HG02884 (cell line): ENCODE results near the gene HADHA.
"Not testable (repeated sequence)": the region's sequence is repeated elsewhere in the genome, so short reads cannot be mapped to it uniquely, and the experiment has no call there.

Experiments used
- ATAC-seq: cut with Tn5 transposase; IDR thresholded peaks from one replicate; pipeline ENCODE4 v1.9.1; 2021; ENCODE audit warnings: mild to moderate bottlenecking, moderate library complexity; ENCODE audit not compliant: unreplicated experiment

Gene HADHA

GRCh38 chr2:26176279-26176615 lies 68.2 kb downstream of the HADHA start:
- ATAC-seq = no peak

DNA sequence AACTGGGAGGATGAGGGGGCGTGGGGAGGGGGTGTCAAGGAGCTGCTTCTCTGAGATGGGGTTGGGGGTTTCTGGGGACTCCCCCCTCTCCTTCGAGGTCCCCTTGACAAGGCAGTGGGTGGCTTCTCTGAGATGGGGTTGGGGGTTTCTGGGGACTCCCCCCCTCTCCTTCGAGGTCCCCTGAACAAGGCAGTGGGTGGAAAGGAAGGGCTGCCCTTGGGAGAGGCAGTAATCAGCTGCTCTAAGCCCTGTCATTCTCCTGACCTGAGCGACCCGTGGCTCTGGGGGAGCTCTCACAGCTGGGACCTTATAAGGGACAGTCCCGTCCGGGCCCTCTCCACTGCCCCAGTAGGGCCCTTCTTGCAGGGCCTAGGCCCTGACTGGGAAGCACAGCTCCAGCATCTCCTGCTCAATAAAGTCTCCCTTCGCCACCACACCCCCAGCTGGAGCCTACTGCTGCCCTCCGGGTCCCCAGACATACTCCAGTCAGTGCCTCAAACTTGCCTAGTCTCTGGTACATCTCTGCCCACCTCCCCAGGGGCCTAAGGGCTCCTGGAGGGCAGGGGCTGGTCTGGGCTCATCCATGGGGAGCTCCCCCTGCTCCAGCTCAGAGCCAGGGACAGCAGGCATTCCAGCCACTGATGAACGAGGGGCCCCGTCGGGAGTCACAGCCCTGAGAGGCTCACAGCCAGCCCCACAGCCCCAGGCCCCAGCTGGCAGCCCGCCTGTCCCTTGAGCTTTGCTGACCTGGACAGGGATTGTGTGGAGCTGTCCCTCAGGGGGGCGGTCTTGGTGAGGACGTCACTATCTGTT lies 68.8 kb downstream of the HADHA start:
- ATAC-seq = no peak

DNA sequence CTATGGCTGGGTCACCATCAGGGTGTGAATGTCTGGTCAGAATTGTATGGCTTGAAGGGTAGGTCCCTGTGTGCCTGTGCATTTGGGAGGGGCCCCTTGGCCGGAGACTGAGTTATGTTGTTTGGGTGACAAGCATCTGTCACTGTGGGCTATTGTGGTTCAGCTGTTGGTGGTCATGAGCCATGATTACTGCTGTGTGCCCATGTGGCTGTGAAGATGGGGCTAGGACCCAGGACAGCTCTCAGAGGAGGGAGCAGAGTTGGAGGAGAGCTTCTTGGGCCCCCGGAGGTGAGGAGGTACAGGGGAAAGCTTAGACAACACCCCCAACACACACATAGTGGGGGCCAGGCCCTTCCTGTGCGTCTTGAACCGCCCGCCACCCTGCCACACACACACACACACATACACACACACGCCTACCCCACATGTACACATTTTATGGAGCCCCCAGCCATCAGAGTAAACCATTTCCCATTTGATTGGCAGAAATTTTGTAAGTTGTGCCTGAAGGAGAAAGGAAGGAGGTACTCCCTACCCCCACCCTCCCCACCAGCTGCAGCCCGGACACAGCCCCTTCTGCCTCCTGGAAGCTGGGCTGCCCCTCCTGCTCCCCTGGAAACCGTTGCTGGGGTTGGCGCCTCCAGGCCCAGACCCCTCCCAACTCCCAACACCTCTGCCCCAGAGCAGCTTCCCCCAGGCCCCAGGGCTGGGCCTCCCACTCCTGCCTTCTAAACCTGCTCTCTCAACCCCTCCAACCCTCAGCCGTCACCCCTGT lies 69.6 kb downstream of the HADHA start:
- ATAC-seq = no peak

DNA sequence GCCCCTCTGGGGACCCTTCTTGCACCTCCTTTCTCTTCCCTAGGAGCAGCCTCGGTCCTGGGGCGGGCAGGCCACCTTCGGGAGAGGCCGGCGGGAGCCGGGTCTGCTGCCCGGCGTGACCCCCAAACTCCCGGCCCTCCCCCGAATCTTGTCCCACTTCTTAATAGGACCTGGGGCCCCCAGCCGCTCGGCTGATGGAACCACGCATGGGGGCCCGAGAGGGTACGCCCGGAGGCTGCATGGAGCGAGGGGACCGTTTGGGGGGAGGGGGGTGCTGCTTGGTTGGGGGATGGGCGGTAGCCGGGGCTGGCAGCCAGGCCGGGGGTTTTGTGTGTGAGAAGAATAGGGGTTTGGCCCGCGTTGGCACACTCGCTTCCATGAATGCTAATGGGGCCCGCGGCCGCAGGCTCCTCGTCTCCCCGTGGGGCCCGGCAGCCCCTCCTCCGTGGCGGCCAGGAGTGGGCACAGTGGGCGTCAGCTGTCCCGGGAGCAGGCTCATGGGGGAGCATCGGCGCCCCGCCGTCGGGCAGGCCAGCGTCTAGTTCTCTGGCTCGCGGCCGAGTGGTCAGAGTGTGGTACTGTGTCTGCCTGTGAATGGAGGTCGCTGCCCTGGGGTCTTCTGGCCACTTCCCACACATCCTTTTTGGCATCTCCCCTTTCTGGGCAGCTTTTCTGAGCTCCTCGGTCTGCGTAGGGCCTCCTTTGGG lies 70.5 kb downstream of the HADHA start:
- no peak for ATAC-seq

GRCh38 chr2:26172871-26173775 lies 71.3 kb downstream of the HADHA start, which contains the start of gene GAREM2:
Gene GAREM2 (plus strand): TSS chr2:26173088. CDS start chr2:26173221, 133 bp downstream.
- no peak for ATAC-seq

- ATAC-seq = no peak
These were observed 72.1 kb downstream of the HADHA start for GRCh38 chr2:26172189-26172870.

- no peak for ATAC-seq
These were observed 73.6 kb downstream of the HADHA start for GRCh38 chr2:26170795-26171194.

DNA sequence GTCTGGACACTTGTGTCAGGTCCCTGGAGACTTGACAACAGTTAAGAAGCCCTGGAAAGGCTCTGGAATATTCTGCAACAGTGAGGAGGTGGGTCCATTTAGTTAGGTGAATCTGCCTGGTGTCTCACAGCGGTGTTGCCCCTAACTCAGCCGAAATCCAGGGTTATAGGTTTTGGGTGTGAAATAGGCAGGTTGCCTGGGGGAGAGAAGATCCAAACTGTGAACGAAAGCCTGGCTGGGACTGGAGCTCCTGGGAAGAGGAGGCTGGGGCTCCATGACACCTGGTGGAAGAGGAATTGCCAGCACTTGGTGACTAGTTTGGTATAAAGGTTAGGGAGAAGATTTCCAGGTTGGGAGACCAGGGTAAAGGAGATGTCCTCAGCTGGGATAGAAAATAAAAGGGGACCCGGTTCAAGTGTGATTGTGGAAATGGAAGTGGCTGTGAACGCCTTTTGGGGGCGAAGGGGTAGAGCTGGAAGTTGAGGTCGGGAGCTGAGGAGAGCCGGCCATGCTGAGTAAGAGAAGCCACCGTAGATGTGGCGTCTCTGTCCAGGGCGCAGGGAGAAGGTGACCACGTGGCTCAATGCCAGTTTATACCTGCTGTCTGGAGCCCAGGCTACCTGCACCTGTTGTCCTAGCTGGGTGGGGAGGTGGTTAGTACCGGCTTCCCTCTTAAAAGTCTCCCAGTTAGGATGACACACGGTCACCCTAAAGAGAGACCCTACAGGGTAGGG lies 74.6 kb downstream of the HADHA start:
- no peak for ATAC-seq

DNA sequence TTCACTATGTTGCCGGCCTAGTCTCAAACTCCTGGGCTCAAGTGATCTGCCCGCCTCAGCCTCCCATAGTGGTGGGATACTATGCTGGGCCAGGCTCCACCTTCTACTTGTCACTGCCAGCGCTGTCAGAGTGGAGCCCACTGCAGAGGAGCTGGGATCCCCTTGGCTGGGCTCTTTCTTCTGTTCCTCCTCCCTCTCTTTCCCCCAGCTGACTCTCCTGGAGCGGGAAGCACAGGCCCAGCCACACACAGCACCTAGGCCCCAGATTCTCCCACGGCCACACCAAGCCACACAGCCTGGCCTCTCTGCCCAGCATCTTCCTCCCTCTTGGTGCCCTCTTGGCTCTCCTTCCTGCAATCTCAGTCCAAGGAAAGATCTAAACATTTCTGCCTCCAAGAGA lies 75.2 kb downstream of the HADHA start:
- no peak for ATAC-seq

- no peak for ATAC-seq
These were observed 75.6 kb downstream of the HADHA start for GRCh38 chr2:26168785-26169184.

GRCh38 chr2:26166541-26166940 lies 77.9 kb downstream of the HADHA start:
- ATAC-seq = not testable (repeated sequence)

- no peak for ATAC-seq
These were observed 79.0 kb downstream of the HADHA start for GRCh38 chr2:26165403-26165802.

DNA sequence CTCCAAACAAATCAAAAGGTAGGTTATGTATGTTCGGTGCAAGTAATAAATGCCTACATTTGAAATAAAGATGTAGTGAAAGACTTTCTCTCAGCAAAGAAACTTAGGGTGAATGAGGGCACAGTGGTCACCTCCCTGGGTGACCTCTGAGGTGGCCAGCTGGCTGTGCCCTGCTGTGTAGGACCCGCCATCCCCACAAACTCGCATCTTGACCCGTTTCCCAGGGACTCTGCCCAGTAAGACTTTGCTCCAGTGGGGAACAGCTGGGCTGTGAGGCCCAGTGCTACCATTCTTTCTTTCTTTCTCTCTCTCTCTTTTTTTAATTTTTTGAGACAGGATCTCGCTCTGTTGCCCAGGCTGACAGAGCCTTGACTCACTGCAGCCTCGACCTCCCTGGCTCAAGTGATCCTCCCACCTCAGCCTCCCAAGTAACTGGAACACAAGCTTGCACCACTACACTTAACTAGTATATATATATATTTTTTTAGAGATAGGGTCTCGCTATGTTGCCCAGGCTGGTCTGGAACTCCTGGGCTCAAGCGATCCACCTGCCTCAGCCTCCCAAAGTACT lies 79.7 kb downstream of the HADHA start:
- ATAC-seq = no peak

GRCh38 chr2:26164231-26164630 lies 80.2 kb downstream of the HADHA start:
- ATAC-seq = no peak

GRCh38 chr2:26162963-26163362 lies 81.5 kb downstream of the HADHA start:
- ATAC-seq = no peak

DNA sequence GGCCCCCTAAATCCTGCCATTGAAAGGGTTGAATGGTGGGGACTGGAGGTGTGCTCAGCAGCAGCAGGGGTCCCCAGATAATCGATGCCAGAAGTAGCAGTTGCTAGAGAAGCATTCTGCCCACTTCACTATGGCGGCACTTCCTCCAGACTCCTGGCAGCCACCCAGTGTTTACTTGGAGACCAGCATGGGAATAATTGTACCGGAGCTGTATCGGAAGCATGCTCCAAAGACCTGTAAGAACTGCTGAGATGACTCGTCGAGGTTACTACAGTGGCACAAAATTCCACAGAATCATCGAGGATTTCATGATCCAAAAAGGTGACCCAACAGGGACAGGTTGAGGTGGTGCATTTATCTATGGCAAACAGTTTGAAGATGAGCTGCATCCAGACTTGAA lies 82.5 kb downstream of the HADHA start:
- no peak for ATAC-seq

DNA sequence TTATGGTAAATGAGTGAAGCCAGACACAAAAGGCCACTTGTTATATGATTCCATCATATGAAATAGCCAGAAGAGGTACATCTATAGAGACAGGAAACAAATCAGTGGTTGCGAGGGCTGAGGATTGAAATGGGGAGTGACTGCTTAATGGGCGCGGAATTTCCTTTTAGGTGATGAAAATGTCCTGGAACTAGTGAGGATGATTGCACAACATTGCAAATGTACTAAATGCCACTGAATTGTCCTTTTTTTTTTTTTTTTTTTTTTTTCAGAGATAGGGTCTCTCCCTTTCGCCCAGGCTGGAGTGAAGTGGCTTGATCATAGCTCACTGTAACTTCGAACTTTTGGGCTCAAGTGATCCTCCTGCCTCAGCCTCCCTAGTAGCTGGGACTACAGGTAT lies 86.9 kb downstream of the HADHA start:
- ATAC-seq = no peak

DNA sequence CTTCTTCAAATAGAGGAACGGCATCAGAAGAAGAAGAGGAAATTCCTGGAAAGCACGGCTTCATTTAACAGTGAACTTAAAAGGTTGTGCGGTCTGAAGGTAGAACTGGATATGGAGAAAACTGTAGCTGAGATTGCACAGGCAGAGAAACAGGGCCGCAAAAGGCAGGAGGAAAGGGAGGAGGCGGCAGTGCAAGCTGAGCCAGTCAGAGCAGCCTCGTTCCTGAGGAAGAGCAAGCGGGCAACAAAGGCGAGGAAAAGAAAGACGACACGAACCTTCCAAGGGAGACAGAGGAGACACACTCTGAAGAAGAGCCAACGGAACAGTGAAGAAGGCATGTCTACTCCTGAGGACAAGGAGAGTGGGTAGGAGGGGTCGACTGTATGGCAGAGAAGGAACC lies 94.2 kb downstream of the HADHA start:
- no peak for ATAC-seq

GRCh38 chr2:26148501-26148900 lies 95.9 kb downstream of the HADHA start:
- ATAC-seq = no peak
